Measurements from ENCODE around the gene VTI1A.

DNA sequence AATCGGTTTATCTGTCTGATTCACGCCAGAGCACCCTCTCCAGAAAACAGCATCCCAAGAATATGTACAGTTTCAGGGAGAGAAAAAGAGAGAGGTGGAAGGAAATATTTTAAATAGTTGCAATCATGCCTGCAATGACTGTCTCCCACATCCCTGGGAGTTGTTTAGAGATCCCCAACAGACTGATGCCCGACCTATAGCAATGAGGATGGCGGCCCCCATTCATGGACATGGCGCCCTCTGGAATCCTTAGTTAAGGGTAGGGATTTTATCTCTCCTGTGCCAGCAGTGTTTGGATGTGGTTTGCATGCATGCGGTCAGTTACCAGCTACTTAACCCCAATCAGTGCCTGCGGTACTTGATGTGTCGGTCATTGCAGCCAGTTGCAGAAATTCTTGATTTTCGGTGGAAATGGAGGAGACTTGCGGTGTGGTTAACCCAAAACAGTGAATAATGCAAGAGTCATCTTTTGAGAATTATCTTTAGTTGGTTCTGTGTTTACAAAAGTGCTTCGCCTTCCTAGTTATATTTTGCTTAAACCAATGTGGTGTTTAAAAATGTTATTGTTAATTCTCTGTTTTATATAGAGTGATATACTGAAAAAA is 317.0 kb downstream of the VTI1A start:
- TF ChIP-seq, protein P1, sequence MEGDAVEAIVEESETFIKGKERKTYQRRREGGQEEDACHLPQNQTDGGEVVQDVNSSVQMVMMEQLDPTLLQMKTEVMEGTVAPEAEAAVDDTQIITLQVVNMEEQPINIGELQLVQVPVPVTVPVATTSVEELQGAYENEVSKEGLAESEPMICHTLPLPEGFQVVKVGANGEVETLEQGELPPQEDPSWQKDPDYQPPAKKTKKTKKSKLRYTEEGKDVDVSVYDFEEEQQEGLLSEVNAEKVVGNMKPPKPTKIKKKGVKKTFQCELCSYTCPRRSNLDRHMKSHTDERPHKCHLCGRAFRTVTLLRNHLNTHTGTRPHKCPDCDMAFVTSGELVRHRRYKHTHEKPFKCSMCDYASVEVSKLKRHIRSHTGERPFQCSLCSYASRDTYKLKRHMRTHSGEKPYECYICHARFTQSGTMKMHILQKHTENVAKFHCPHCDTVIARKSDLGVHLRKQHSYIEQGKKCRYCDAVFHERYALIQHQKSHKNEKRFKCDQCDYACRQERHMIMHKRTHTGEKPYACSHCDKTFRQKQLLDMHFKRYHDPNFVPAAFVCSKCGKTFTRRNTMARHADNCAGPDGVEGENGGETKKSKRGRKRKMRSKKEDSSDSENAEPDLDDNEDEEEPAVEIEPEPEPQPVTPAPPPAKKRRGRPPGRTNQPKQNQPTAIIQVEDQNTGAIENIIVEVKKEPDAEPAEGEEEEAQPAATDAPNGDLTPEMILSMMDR (IDR thresholded peaks at IDR 0.05), result no peak
- TF ChIP-seq POLR2AphosphoS5 (IDR thresholded peaks at IDR 0.05), result no peak
